Neural progenitor cell (in vitro differentiated cells): ENCODE data around the gene SNX27.

Experiments used
- CTCF ChIP-seq: fragments of 200-600 bp; sonication (generic); IDR thresholded peaks from 2 replicates; pipeline ENCODE4 v1.5.1; 2017; ENCODE audit warnings: antibody characterized with exemption, mild to moderate bottlenecking
- EZH2 ChIP-seq: fragments of 200-600 bp; sonication (generic); IDR thresholded peaks from 2 replicates; pipeline ENCODE4 v1.6.1; 2017; ENCODE audit warnings: antibody characterized with exemption, mild to moderate bottlenecking, moderate library complexity
- EZH2phosphoT487 ChIP-seq: fragments of 200-600 bp; sonication (generic); IDR thresholded peaks from 2 replicates; pipeline ENCODE4 v1.6.1; 2017; ENCODE audit warnings: antibody characterized with exemption

GRCh38 chr1:151583796-151584195, 28.1 kb upstream of the SNX27 start:
- TF ChIP-seq CTCF (no peak), EZH2 (no peak), EZH2phosphoT487 (no peak)
